LNCaP clone FGC (cell line): ENCODE data around the gene ADPRS.

Source experiments
- DNase-seq: peaks from one replicate; pipeline ENCODE4 v3.0.0-alpha.2; 2011; ENCODE audit warnings: low read depth
- H3K4me3 ChIP-seq: 2 replicates; pipeline ENCODE4 v1.5.1; 2011; ENCODE audit warnings: mild to moderate bottlenecking, low read depth, low read length, control low read depth
- TF ChIP-seq, protein P1 (sequence below): IDR thresholded peaks from 2 replicates; pipeline ENCODE4 v1.5.1; 2012; ENCODE audit warnings: mild to moderate bottlenecking; ENCODE audit not compliant: control insufficient read depth, insufficient read depth; ENCODE audit errors: extremely low read depth

Gene ADPRS

DNA sequence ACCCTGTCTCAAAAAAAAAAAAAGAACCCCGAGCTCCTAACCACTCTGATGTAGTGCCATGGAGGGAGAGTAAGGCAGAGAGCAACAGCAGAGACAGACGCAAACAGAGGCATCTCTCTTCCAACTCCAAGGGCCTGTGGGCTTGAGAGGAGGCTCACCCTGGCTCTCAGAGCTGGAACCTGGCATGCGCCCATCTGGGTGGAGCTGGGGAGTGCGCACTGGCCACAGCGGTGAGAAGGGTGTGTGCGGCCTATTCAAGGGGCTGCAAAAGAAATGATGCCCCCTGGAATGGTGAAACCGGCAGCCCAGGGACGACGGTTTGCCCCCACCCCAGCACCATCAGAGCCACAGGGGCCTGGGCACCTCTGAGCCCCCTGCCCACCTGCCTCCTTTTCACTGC lies 18.7 kb downstream of the ADPRS start:
- DNase-seq: no peak
- TF ChIP-seq, protein P1, sequence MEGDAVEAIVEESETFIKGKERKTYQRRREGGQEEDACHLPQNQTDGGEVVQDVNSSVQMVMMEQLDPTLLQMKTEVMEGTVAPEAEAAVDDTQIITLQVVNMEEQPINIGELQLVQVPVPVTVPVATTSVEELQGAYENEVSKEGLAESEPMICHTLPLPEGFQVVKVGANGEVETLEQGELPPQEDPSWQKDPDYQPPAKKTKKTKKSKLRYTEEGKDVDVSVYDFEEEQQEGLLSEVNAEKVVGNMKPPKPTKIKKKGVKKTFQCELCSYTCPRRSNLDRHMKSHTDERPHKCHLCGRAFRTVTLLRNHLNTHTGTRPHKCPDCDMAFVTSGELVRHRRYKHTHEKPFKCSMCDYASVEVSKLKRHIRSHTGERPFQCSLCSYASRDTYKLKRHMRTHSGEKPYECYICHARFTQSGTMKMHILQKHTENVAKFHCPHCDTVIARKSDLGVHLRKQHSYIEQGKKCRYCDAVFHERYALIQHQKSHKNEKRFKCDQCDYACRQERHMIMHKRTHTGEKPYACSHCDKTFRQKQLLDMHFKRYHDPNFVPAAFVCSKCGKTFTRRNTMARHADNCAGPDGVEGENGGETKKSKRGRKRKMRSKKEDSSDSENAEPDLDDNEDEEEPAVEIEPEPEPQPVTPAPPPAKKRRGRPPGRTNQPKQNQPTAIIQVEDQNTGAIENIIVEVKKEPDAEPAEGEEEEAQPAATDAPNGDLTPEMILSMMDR: no peak

DNA sequence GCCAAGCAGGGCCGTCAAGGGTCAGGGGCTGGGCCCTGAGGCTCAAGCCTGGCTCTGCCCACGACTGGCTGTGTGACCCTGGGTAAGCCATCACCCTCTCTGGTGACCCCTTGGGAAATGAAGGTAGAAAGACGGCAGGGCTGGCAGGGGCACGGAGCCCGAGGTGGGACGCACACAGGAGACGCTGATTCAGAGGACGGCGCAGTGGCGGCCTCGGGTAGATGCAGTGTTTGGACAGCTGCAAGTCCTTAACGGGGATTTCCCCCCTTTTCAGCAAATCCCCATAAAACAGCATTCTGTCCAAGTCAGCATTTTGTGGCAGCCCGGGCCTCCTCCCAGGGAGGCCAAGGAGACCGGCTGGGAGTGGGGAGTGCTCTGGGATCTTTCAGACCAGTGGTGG lies 19.6 kb downstream of the ADPRS start:
- DNase-seq: no peak
- no peak overlapping the region for H3K4me3 ChIP-seq
- TF ChIP-seq, protein P1: no peak

More for the DNA sequence above, 18.7 kb downstream of the ADPRS start:
- H3K4me3 ChIP-seq: no peak overlapping the region

DNA sequence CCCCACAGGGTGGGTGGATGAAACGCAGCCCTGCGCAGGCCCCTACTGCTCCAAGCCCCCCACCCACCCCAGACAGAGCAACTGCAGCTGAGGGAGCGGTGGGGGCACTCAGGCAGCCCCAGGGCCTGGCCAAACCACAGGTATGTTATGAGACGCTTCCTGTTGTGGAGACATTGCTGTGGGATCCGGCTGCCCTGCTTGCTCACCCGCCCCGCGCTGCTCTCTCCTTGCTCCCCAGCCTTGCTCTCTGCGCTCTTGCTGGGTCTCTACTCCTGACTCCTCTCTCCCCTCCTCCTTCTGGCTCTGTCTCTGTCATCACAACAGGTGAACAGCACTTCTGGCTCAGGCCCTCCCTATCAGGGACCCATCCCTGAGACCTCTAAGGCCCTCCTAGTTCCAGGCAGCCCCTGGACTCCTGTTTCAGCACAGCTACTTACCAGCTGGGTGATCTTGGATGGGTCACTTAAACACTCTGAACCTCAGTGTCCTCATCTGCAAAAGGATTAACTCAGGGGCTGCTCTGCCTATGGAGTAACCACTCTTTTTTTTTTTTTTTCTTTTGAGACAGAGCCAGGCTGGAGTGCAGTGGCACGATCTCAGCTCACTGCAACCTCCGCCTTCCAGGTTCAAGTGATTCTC lies 20.5 kb downstream of the ADPRS start:
- H3K4me3 ChIP-seq: no peak overlapping the region
- no peak for DNase-seq
- TF ChIP-seq, protein P1: no peak

DNA sequence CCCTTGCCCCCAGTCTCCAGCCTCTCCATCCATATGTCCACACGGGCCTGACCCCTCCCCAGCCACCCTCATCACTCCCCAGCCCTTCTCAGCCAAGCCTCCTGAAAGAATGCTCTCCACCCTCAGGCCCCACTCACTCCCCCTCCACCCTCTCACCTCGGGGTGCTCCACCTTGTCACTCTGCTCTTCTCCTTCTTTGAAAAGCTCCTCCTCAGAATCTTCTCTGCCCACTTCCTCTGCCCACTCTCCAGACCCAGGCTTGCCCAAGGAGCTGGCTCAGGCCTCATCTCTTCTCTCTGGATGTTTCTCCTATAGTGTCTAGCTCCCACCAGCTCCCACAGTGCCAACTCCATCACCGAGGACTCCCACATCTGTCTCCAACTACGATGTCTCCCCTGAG lies 22.5 kb downstream of the ADPRS start:
- TF ChIP-seq, protein P1: no peak

DNA sequence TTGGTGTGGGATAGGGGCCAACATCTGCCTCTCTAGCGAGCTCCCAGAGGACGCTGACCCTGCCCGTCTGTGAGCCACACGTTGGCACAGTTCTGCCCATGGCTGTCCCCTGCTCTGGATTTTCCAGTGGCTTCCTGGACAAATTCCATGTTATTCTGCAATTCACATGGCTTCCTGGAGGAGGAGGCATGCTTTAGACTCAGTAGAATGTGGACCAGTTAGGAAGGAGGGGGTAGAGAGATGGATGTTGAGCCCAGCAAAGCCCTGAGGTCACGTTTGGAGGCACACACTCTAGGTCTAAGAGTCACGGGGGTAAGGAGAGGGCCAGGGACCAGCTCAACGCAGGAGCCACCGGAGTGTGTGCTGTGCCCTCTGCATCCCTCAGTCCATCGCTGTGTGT lies 24.1 kb downstream of the ADPRS start:
- no peak for DNase-seq
- no peak overlapping the region for H3K4me3 ChIP-seq
- TF ChIP-seq, protein P1: no peak

More for the DNA sequence above, 22.5 kb downstream of the ADPRS start:
- DNase-seq: no peak
- no peak overlapping the region for H3K4me3 ChIP-seq

DNA sequence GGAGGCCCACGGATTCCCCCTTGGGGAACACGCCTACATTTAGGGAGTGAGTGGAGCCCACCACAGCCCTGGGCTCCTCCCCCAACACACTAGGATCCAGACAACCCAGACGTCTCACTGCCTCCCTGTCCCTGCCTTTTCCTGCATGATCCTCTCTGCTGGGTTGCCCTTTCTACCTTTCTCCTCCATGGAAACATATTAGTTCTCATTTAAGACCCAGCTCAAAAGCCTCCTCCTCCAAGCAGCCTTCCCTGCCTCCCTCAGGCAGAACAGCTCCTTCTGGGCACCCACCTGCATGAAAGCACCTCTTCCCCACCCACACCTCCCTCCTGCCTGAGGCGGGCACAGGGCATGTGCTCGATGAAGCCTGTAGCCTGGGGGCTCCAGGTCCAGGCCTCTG lies 25.7 kb downstream of the ADPRS start:
- TF ChIP-seq, protein P1: no peak
- H3K4me3 ChIP-seq: no peak overlapping the region
- DNase-seq: no peak

DNA sequence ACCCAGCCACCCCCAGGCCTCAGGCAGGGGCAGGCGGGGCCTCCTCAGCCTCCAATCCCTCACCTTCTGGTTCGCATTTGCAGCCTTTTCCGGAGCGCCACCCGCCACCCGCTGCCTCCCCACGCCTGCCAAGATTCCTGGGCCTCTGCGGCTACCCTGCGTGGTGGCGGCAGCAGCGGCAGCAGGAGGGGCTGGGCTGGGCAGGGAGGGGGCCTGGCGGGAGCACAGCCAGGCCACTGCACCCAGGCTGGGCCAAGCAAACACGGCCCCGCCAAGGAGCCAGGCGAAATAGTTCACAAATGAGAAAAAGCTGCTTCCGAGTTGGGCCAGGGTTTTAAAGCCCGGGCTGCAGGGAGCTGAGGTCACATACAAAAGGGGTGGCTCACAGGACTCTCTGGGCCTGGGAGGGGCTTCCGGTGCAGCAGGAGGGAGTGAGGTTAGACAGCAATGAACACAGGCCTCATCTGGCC lies 26.5 kb downstream of the ADPRS start:
- no peak for DNase-seq
- H3K4me3 ChIP-seq: no peak overlapping the region
- TF ChIP-seq, protein P1: no peak
